Ectodermal cell (in vitro differentiated cells): ENCODE data around the gene DPP3.
A peak's percentile ranks its signal among the peaks of the same experiment; 100 is the strongest.

Experiments used
- H3K27ac ChIP-seq: 2 replicates; pipeline ENCODE4 v1.7.0; 2013; ENCODE audit warnings: mild to moderate bottlenecking, low read depth, low read length; ENCODE audit not compliant: insufficient read depth, poor library complexity, severe bottlenecking
- H3K27me3 ChIP-seq: 2 replicates; pipeline ENCODE4 v1.7.0; 2013; ENCODE audit warnings: mild to moderate bottlenecking, low read length; ENCODE audit not compliant: insufficient read depth, control insufficient read depth, poor library complexity, severe bottlenecking
- H3K36me3 ChIP-seq: one replicate; pipeline ENCODE4 v1.7.0; 2013; ENCODE audit warnings: low read length; ENCODE audit not compliant: control insufficient read depth, insufficient read depth
- H3K4me1 ChIP-seq: one replicate; pipeline ENCODE4 v1.7.0; 2013; ENCODE audit warnings: low read length; ENCODE audit not compliant: control insufficient read depth, insufficient read depth
- H3K4me3 ChIP-seq: 2 replicates; pipeline ENCODE4 v1.7.0; 2013; ENCODE audit warnings: low read depth, low read length, control low read depth; ENCODE audit not compliant: insufficient read depth
- H3K9me3 ChIP-seq: 2 replicates; pipeline ENCODE4 v1.7.0; 2013; ENCODE audit warnings: mild to moderate bottlenecking, low read length, moderate library complexity; ENCODE audit not compliant: control insufficient read depth
- WGBS, 2 experiments: methylation state at CpG; one replicate each; pipeline ENCODE4 v1.1.7; 2013; ENCODE audit warnings: missing lambda C conversion rate in 2 of 2; 5-methylcytosine and 5-hydroxymethylcytosine counted together

DPP3 gene

GRCh38 chr11:66498506-66498905 lies 18.3 kb downstream of the DPP3 start:
- Histone ChIP-seq H3K4me1 (no peaks in the 10 kb centered on the region), H3K27ac (no peak overlapping the region), H3K9me3 (no peaks in the 10 kb centered on the region), H3K27me3 (no peaks in the 10 kb centered on the region), H3K36me3 (peaks cover 4% of the 10 kb centered on the region), H3K4me3 (no peak overlapping the region)
- 90 to 97% methylated on average over 3 to 5 of the region's 5 CpGs for WGBS, 2 experiments

- no peaks in the 10 kb centered on the region for H3K27me3 ChIP-seq
- H3K36me3 ChIP-seq, result no peaks in the 10 kb centered on the region
- H3K4me1 ChIP-seq, result no peaks in the 10 kb centered on the region
- H3K9me3 ChIP-seq, result no peaks in the 10 kb centered on the region
- H3K27ac ChIP-seq, result no peak overlapping the region
- WGBS, 2 experiments, result 95 to 97% methylated on average over 1 of the region's 1 CpG
- no peak overlapping the region for H3K4me3 ChIP-seq
These were observed 25.1 kb downstream of the DPP3 start for GRCh38 chr11:66505276-66505816.

GRCh38 chr11:66509131-66509561 lies 28.9 kb downstream of the DPP3 start:
- H3K27ac ChIP-seq, result no peak overlapping the region
- WGBS, 2 experiments, result 90 to 91% methylated on average over 7 of the region's 7 CpGs

GRCh38 chr11:66510271-66510989 lies 30.2 kb downstream of the DPP3 start, which contains the start of gene BBS1:
TSS of gene BBS1 (plus strand) at chr11:66510635. CDS start at chr11:66510660, 25 bp downstream.
- Histone ChIP-seq H3K9me3 (no peaks in the 10 kb centered on the region), H3K27ac (peak within 1 kb of the TSS; percentile 50)
- 6 to 7% methylated on average over 31 of the region's 31 CpGs for WGBS, 2 experiments

More at GRCh38 chr11:66509131-66509561, 28.9 kb downstream of the DPP3 start:
- H3K4me1 ChIP-seq, result no peaks in the 10 kb centered on the region
- no peaks in the 10 kb centered on the region for H3K9me3 ChIP-seq
- H3K4me3 ChIP-seq, result no peak overlapping the region
- H3K36me3 ChIP-seq, result no peaks in the 10 kb centered on the region
- H3K27me3 ChIP-seq, result no peaks in the 10 kb centered on the region

GRCh38 chr11:66510990-66511339 lies 30.7 kb downstream of the DPP3 start:
- H3K27me3 ChIP-seq, result no peaks in the 10 kb centered on the region
- no peak overlapping the region for H3K27ac ChIP-seq
- H3K4me1 ChIP-seq, result no peaks in the 10 kb centered on the region
- H3K36me3 ChIP-seq, result no peaks in the 10 kb centered on the region
- 13 to 16% methylated on average over 5 of the region's 5 CpGs for WGBS, 2 experiments
- H3K9me3 ChIP-seq, result no peaks in the 10 kb centered on the region
- peak overlapping the region; percentile 68 for H3K4me3 ChIP-seq

More at GRCh38 chr11:66510271-66510989, 30.2 kb downstream of the DPP3 start, which contains the start of gene BBS1:
- Histone ChIP-seq H3K36me3 (no peaks in the 10 kb centered on the region), H3K27me3 (no peaks in the 10 kb centered on the region), H3K4me3 (peak within 1 kb of the TSS; percentile 68), H3K4me1 (no peaks in the 10 kb centered on the region)

GRCh38 chr11:66523611-66524010 lies 43.4 kb downstream of the DPP3 start:
- Histone ChIP-seq H3K27ac (no peak overlapping the region), H3K36me3 (peaks cover 5% of the 10 kb centered on the region), H3K27me3 (no peaks in the 10 kb centered on the region), H3K9me3 (no peaks in the 10 kb centered on the region), H3K4me3 (no peak overlapping the region), H3K4me1 (no peaks in the 10 kb centered on the region)
- WGBS, 2 experiments, result 93 to 94% methylated on average over 11 of the region's 11 CpGs

GRCh38 chr11:66524304-66525040 lies 44.2 kb downstream of the DPP3 start:
- WGBS, 2 experiments, result 89 to 96% methylated on average over 8 to 9 of the region's 10 CpGs

GRCh38 chr11:66529069-66529468 lies 48.8 kb downstream of the DPP3 start:
- Histone ChIP-seq H3K4me1 (no peaks in the 10 kb centered on the region), H3K9me3 (no peaks in the 10 kb centered on the region), H3K4me3 (no peak overlapping the region), H3K27ac (no peak overlapping the region), H3K27me3 (no peaks in the 10 kb centered on the region), H3K36me3 (no peaks in the 10 kb centered on the region)
- 81 to 87% methylated on average over 10 of the region's 10 CpGs for WGBS, 2 experiments

More at GRCh38 chr11:66524304-66525040, 44.2 kb downstream of the DPP3 start:
- H3K4me3 ChIP-seq, result no peak overlapping the region
- H3K27me3 ChIP-seq, result no peaks in the 10 kb centered on the region
- H3K9me3 ChIP-seq, result no peaks in the 10 kb centered on the region
- H3K36me3 ChIP-seq, result peaks cover 5% of the 10 kb centered on the region
- H3K27ac ChIP-seq, result no peak overlapping the region
- no peaks in the 10 kb centered on the region for H3K4me1 ChIP-seq

- 92 to 96% methylated on average over 13 of the region's 13 CpGs for WGBS, 2 experiments
- Histone ChIP-seq H3K27ac (no peak overlapping the region), H3K36me3 (no peaks in the 10 kb centered on the region), H3K4me1 (no peaks in the 10 kb centered on the region), H3K4me3 (no peak overlapping the region), H3K9me3 (no peaks in the 10 kb centered on the region), H3K27me3 (no peaks in the 10 kb centered on the region)
These were observed 49.4 kb downstream of the DPP3 start for GRCh38 chr11:66529655-66530054.
